Smooth muscle cell (in vitro differentiated cells): ENCODE results near the gene DHRS3. TPM values are rescaled to one million over a fixed set of nuclear protein-coding genes. Genes with fewer than 3 reads are reported as not detected.

Experiments used
- DNase-seq: peaks from one replicate; lab custom pipeline; 2025; ENCODE audit not compliant: unreplicated experiment; lab: John Stamatoyannopoulos, UW
- H2AFZ ChIP-seq: fragments of 200-600 bp; sonication (generic); 2 replicates; pipeline ENCODE4 v1.6.0; 2016; ENCODE audit warnings: antibody characterized with exemption, low read depth, mild to moderate bottlenecking
- H3F3A ChIP-seq: fragments of 200-600 bp; sonication (generic); 2 replicates; pipeline ENCODE4 v1.6.0; 2017; ENCODE audit warnings: antibody characterized with exemption, low read depth
- H3K27ac ChIP-seq: fragments of 200-600 bp; sonication (generic); 2 replicates; pipeline ENCODE4 v1.5.1; 2016; ENCODE audit warnings: low read depth, mild to moderate bottlenecking
- H3K27me3 ChIP-seq: fragments of 200-600 bp; sonication (generic); 2 replicates; pipeline ENCODE4 v1.6.1; 2016; ENCODE audit warnings: low read depth, mild to moderate bottlenecking
- H3K36me3 ChIP-seq: fragments of 200-600 bp; sonication (generic); 2 replicates; pipeline ENCODE4 v1.5.1; 2016; ENCODE audit warnings: low read depth
- H3K4me1 ChIP-seq: fragments of 200-600 bp; sonication (generic); 2 replicates; pipeline ENCODE4 v1.5.1; 2016; ENCODE audit warnings: low read depth
- H3K4me2 ChIP-seq: fragments of 200-600 bp; sonication (generic); 2 replicates; pipeline ENCODE4 v1.6.0; 2016; ENCODE audit warnings: mild to moderate bottlenecking
- H3K4me3 ChIP-seq: fragments of 200-600 bp; sonication (generic); 2 replicates; pipeline ENCODE4 v1.5.1; 2016; ENCODE audit warnings: mild to moderate bottlenecking
- H3K79me2 ChIP-seq: fragments of 200-600 bp; sonication (generic); 2 replicates; pipeline ENCODE4 v1.6.0; 2016; ENCODE audit warnings: low read depth, mild to moderate bottlenecking
- H3K9ac ChIP-seq: fragments of 200-600 bp; sonication (generic); 2 replicates; pipeline ENCODE4 v1.6.0; 2016; ENCODE audit warnings: low read depth
- H3K9me3 ChIP-seq: fragments of 200-600 bp; sonication (generic); replicated peaks from 2 replicates; pipeline ENCODE4 v1.5.1; 2016; ENCODE audit warnings: low read depth
- H4K20me1 ChIP-seq: fragments of 200-600 bp; sonication (generic); 2 replicates; pipeline ENCODE4 v1.6.0; 2016; ENCODE audit warnings: low read depth
- CTCF ChIP-seq: fragments of 200-600 bp; sonication (generic); IDR thresholded peaks from 2 replicates; pipeline ENCODE4 v1.5.1; 2017; ENCODE audit warnings: borderline replicate concordance, mild to moderate bottlenecking, antibody characterized with exemption; ENCODE audit not compliant: insufficient read depth, poor library complexity, severe bottlenecking
- WGBS: methylation state at CpG from one replicate; pipeline ENCODE4 v1.1.7; 2016; ENCODE audit warnings: low lambda C conversion rate; 5-methylcytosine and 5-hydroxymethylcytosine counted together
- polyA plus RNA-seq: library from polyadenylated mRNA; unstranded; fragments of >200 nt; fragmentation: Nextera tagmentation; extraction: Ambion mirVana; gene quantifications from 2 replicates; pipeline ENCODE4 v1.2.1, GENCODE V29; 2016
- total RNA-seq: library from RNA; depleted of rRNA; stranded (reverse); fragments of >200 nt; gene quantifications from 2 replicates; pipeline ENCODE4 v1.2.3, GENCODE V29; 2014

Gene DHRS3
- total and polyA plus RNA-seq, 2 experiments from 2014 or later = 0.89 to 2.7 TPM

DNA sequence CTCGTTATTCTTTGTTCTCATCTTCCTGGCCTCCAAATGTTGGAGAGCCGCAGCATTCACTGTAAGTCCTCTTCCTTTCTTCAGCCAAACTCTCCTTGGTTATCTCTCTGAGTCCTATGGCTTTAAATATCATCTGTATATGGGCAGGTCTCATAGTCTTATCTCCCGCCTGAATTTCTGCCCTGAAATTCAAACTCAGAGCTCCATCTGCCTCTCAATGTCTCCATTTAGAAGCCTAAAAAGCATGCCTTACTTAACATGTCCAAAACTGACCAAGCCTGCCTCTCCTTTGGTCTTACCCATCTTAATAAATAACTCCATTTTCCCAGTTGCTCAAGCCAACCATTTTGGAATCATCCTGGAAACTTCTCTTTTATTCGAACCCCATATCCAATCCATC is 80.7 kb downstream of the DHRS3 start:
- Histone ChIP-seq H3K27ac (no peak overlapping the region), H2AFZ (no peak overlapping the region), H3K27me3 (peaks cover 10% of the 10 kb centered on the region), H3K79me2 (no peaks in the 10 kb centered on the region), H3K9me3 (peaks cover 3% of the 10 kb centered on the region), H3F3A (peaks cover 8% of the 10 kb centered on the region), H3K4me1 (peaks cover 19% of the 10 kb centered on the region), H3K9ac (no peak overlapping the region), H4K20me1 (no peaks in the 10 kb centered on the region), H3K4me2 (no peak overlapping the region), H3K4me3 (no peak overlapping the region), H3K36me3 (no peaks in the 10 kb centered on the region)
- no peak for TF ChIP-seq CTCF
- DNase-seq = no peak
- WGBS = 91% methylated on average over 4 of the region's 4 CpGs

- no peak for DNase-seq
- Histone ChIP-seq H3K36me3 (no peaks in the 10 kb centered on the region), H3K79me2 (no peaks in the 10 kb centered on the region), H3K27ac (no peak overlapping the region), H2AFZ (no peak overlapping the region), H3F3A (peaks cover 8% of the 10 kb centered on the region), H3K9me3 (peaks cover 3% of the 10 kb centered on the region), H3K27me3 (peaks cover 10% of the 10 kb centered on the region), H4K20me1 (no peaks in the 10 kb centered on the region), H3K4me1 (peaks cover 8% of the 10 kb centered on the region), H3K4me3 (no peak overlapping the region), H3K4me2 (no peak overlapping the region), H3K9ac (no peak overlapping the region)
- no peak for TF ChIP-seq CTCF
- WGBS = 100% methylated on average over 1 of the region's 1 CpG
These were observed 81.9 kb downstream of the DHRS3 start for GRCh38 chr1:12536023-12536639.

DNA sequence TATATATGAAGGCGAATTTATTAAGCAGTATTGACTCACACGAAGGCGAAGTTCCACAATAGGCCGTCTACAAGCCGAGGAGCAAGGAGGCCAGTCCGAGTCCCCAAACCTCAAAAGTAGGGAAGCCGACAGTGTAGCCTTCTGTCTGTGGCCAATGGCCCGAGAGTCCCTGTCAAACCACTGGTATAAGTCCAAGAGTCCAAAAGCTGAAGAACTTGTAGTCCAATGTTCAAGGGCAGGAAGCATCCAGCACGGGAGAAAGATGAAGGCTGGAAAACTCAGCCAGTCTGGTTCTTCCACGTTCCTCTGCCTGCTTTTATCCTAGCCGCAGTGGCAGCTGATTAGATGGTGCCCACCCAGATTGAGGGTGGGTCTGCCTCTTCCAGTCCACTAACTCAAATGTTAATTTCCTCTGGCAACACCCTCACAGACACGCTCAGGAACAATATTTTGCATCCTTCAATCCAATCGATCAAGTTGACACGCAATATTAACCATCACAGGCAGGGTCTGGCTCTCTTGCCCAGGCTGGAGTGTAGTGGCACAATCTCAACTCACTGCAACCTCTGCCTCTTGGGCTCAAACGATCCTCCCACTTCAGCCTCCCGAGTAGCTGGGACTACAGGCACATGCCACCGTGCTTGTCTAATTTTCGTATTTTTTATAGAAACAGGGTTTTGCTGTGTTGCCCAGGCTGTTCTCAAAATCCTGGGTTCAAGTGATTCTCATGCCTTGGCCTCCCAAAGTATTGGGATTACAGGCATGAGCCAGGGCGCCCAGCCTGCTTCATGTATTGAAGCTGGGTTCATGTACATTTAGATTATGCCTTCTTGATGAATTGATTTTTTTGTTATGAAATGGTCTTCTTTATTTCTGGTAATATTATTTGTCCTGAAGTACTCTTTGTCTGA is 85.3 kb downstream of the DHRS3 start:
- 93% methylated on average over 19 of the region's 19 CpGs for WGBS

More for the DNA sequence above, 85.3 kb downstream of the DHRS3 start:
- Histone ChIP-seq H3K4me3 (no peak overlapping the region), H4K20me1 (no peaks in the 10 kb centered on the region), H3K4me1 (no peaks in the 10 kb centered on the region), H3K4me2 (no peak overlapping the region), H3K9me3 (peaks cover 3% of the 10 kb centered on the region), H3K9ac (no peak overlapping the region), H3K36me3 (no peaks in the 10 kb centered on the region), H3K27me3 (peaks cover 6% of the 10 kb centered on the region), H3K27ac (no peak overlapping the region), H3K79me2 (no peaks in the 10 kb centered on the region), H2AFZ (no peak overlapping the region), H3F3A (no peaks in the 10 kb centered on the region)
- DNase-seq = no peak
- no peak for TF ChIP-seq CTCF
